Fibroblast of lung (primary cell): ENCODE data around the gene SSH2.

Experiments
- EZH2 ChIP-seq: IDR thresholded peaks from 2 replicates; pipeline ENCODE4 v1.5.1; 2012; ENCODE audit warnings: low read length, control low read depth, mild to moderate bottlenecking; ENCODE audit errors: missing control alignments
- TF ChIP-seq, protein P1 (sequence below), 2 donors: IDR thresholded peaks in 1 of 2; conservative IDR thresholded peaks in 1 of 2; 1 replicate in 1 of 2; 2 replicates in 1 of 2; pipeline ENCODE4 v1.5.1; 2011 to 2012; ENCODE audit warnings: low read length in 2 of 2, control low read depth in 1 of 2, inconsistent platforms in 1 of 2, low read depth in 1 of 2, mild to moderate bottlenecking in 1 of 2

- TF ChIP-seq, protein P1, sequence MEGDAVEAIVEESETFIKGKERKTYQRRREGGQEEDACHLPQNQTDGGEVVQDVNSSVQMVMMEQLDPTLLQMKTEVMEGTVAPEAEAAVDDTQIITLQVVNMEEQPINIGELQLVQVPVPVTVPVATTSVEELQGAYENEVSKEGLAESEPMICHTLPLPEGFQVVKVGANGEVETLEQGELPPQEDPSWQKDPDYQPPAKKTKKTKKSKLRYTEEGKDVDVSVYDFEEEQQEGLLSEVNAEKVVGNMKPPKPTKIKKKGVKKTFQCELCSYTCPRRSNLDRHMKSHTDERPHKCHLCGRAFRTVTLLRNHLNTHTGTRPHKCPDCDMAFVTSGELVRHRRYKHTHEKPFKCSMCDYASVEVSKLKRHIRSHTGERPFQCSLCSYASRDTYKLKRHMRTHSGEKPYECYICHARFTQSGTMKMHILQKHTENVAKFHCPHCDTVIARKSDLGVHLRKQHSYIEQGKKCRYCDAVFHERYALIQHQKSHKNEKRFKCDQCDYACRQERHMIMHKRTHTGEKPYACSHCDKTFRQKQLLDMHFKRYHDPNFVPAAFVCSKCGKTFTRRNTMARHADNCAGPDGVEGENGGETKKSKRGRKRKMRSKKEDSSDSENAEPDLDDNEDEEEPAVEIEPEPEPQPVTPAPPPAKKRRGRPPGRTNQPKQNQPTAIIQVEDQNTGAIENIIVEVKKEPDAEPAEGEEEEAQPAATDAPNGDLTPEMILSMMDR (conservative IDR thresholded peaks at IDR 0.05 in 1 of 2, IDR thresholded peaks at IDR 0.05 in 1 of 2; ENCODE audit: low read depth in 1 of 2, low read length in 2 of 2): no peak
- TF ChIP-seq EZH2: no peak
These were observed 347.3 kb downstream of the SSH2 start for GRCh38 chr17:29582772-29583171.
